GM13977 (cell line): ENCODE results near the gene PKM.

Experiments used
- DNase-seq: peaks from one replicate; pipeline ENCODE4 v3.0.0; 2012; ENCODE audit warnings: low spot score
- CTCF ChIP-seq: IDR thresholded peaks from 2 replicates; pipeline ENCODE4 v1.5.1; 2012; ENCODE audit warnings: mild to moderate bottlenecking, control low read depth; ENCODE audit not compliant: insufficient read depth; ENCODE audit errors: extremely low read depth, missing control alignments
- in situ Hi-C: fragments of 300-500 bp; cut with MboI; formaldehyde crosslinking; loops from one replicate; pipeline ENCODE4 v1.12.0; 2022; ENCODE audit warnings: low sequenced_read_pairs, low pct_unique_long_range_greater_than_20kb, mixed read lengths, inconsistent platforms; ENCODE audit not compliant: unreplicated experiment

The PKM gene

DNA sequence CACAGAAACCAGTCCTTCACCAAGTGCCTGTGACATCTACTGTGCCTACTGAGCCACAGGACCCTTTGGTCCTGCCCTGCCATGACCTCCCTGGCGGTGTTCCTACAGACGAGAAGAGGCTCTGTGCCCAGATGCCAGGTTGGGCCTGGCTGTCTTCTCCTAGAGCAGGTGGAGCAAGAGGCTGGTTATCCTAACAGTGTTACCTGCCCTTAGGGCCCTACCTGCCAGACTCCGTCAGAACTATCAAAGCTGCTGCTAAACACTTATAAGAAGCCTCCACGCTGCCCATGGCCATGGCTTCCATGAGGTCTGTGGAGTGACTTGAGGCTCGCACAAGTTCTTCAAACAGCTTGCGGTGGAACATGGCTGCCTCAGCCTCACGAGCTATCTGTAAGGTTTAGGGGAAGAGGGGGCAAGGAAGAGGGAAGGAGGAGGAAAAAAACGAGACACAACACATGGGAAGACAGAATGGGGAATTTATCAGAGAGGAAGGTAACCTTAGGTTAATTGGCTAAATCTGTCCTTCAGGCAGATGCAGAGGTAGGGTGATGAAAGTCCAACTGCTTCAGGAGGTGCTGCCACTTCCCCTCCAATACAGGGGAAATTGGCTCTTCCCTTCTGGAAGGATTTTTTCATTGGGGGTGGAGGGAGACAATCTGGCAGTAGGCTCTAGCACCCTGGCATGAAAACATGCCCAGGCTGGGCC is 28.0 kb downstream of the PKM start:
- in situ Hi-C loops, result no loop called here
- no peak for DNase-seq
- TF ChIP-seq CTCF, result no peak

- TF ChIP-seq CTCF, result no peak
- in situ Hi-C loops, result no loop called here
- no peak for DNase-seq
Observed at GRCh38 chr15:72202302-72202701, 28.7 kb downstream of the PKM start.

DNA sequence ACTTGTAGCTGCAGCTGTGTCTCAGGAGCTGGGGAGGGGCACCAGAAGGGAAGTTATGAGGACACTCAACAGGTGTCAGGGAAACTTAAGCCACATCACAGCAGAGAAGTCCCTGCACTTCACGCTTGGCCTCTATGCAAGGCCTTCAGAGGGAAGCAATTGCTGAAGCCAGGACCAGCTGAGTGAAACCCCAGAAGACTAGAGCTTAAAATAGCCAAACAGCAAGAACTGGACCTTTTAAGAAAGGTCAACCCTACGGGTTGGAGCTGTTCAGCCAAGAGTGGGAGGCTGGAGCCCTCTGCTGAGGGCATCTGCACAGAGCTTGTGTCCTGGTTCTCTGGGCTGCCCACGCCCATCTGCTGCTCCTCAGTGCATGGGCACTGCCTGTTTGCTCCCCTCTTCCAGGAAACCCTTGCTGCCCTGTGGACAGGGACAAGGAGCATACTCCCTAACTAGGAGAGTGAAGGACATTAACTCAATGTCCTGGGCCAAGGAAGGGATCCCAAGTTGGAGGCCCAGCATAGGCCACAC is 29.5 kb downstream of the PKM start:
- no peak for DNase-seq
- no peak for TF ChIP-seq CTCF
- in situ Hi-C loops, result no loop called here

DNA sequence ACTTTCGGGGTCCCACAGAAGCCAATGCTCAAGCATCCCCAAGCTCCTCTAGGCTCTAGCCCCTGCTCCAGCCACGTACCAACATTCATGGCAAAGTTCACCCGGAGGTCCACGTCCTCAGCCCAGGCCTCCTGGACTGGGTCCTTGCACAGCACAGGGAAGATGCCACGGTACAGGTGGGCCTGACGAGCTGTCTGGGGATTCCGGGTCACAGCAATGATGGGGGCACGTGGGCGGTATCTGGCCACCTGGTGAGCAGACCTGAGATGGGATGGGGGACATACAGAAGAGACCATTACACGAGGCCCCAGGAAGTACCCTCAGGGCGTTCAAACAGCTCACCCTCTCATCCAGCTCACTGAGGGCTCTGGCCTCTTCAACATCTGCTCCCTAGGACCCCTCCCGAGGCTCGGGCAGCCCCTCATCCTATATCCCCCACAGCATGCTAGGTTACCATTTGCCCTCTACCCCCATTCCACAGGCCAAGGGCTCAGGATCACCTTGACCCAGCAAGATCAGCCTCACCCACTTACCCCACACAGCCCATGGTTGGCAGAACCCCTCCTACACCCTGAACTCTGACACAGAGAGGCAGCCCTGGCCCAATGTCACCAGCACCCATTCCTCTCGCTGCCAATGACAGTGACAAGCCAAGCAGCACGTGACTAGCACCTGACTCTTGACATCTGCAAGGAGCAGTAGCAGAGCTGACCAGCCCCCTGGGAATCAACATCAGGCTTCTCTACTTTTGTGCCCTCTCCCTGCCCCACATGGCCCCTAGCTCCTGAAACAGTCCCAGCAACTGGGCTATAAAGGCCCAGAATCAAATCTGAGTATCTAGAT is 30.4 kb downstream of the PKM start:
- no peak for TF ChIP-seq CTCF
- DNase-seq, result no peak
- in situ Hi-C loops, result no loop called here

GRCh38 chr15:72199721-72200212 is 31.2 kb downstream of the PKM start:
- TF ChIP-seq CTCF, result peak; percentile 88
- in situ Hi-C loops, result no loop called here
- peak; percentile 87 for DNase-seq

- no peak for DNase-seq
- no peak for TF ChIP-seq CTCF
- in situ Hi-C loops, result no loop called here
Observed at GRCh38 chr15:72199205-72199515, 31.8 kb downstream of the PKM start.
